Breast epithelium (tissue), 3 donors: Measurements from ENCODE around the gene CELF1.

ENCODE experiments used
- POLR2A ChIP-seq: fragments of 450-650 bp; IDR thresholded peaks from one replicate; pipeline ENCODE4 v1.6.1; 2016; ENCODE audit warnings: antibody characterized with exemption, mild to moderate bottlenecking, moderate library complexity
- TF ChIP-seq, protein P1 (sequence below), 3 donors: fragments of 450-650 bp; IDR thresholded peaks; one replicate each; pipeline ENCODE4 v1.5.1; 2016 to 2017; ENCODE audit warnings: antibody characterized with exemption in 3 of 3, mild to moderate bottlenecking in 3 of 3, moderate library complexity in 3 of 3

DNA sequence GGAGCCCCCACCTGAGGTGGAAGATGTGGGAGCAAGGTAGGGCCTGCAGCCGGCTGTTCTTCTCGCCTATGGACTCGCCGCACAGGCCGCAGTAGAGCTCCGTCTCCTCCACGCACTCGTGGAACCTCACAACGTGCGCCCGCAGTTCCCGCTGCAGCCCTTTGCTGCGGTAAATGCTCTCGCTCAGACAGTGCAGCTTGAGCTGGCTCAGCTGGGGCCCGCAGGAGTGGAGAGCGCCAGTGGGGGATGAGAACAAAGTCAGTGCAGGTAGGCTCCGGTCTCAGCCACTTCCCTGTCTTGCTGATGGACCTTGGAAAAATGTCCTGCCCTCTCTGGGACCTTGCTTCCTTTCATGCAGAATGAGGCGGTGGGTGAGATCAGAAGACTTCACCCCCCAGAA lies 114.2 kb downstream of the CELF1 start:
- TF ChIP-seq, protein P1, sequence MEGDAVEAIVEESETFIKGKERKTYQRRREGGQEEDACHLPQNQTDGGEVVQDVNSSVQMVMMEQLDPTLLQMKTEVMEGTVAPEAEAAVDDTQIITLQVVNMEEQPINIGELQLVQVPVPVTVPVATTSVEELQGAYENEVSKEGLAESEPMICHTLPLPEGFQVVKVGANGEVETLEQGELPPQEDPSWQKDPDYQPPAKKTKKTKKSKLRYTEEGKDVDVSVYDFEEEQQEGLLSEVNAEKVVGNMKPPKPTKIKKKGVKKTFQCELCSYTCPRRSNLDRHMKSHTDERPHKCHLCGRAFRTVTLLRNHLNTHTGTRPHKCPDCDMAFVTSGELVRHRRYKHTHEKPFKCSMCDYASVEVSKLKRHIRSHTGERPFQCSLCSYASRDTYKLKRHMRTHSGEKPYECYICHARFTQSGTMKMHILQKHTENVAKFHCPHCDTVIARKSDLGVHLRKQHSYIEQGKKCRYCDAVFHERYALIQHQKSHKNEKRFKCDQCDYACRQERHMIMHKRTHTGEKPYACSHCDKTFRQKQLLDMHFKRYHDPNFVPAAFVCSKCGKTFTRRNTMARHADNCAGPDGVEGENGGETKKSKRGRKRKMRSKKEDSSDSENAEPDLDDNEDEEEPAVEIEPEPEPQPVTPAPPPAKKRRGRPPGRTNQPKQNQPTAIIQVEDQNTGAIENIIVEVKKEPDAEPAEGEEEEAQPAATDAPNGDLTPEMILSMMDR (IDR thresholded peaks at IDR 0.05) = no peak
- no peak for TF ChIP-seq POLR2A
